HG03378 (cell line): ENCODE data around the gene DUSP22.
"Not testable (repeated sequence)": the region's sequence is repeated elsewhere in the genome, so short reads cannot be mapped to it uniquely, and the experiment has no call there.

Experiments
- ATAC-seq: cut with Tn5 transposase; IDR thresholded peaks from one replicate; pipeline ENCODE4 v1.9.1; 2021; ENCODE audit warnings: mild to moderate bottlenecking, moderate library complexity; ENCODE audit not compliant: unreplicated experiment

The DUSP22 gene

GRCh38 chr6:291697-292505 is at the start of gene DUSP22:
Gene DUSP22 (plus strand): TSS chr6:292487. CDS start chr6:292540, 53 bp downstream.
- peak; percentile 32 for ATAC-seq

GRCh38 chr6:246352-246751 is 45.9 kb upstream of the DUSP22 start:
- no peak for ATAC-seq

GRCh38 chr6:247351-247750 is 44.9 kb upstream of the DUSP22 start:
- ATAC-seq: no peak

GRCh38 chr6:248046-248445 is 44.2 kb upstream of the DUSP22 start:
- not testable (repeated sequence) for ATAC-seq

GRCh38 chr6:250676-251075 is 41.6 kb upstream of the DUSP22 start:
- ATAC-seq: no peak

- ATAC-seq: no peak
Observed at GRCh38 chr6:251920-252319, 40.4 kb upstream of the DUSP22 start.

- ATAC-seq: no peak
Observed at GRCh38 chr6:252775-253535, 39.3 kb upstream of the DUSP22 start.

- no peak for ATAC-seq
Observed at GRCh38 chr6:254016-254415, 38.3 kb upstream of the DUSP22 start.

GRCh38 chr6:255041-255750 is 37.1 kb upstream of the DUSP22 start:
- no peak for ATAC-seq

GRCh38 chr6:255751-256083 is 36.6 kb upstream of the DUSP22 start:
- no peak for ATAC-seq

- no peak for ATAC-seq
Observed at GRCh38 chr6:256169-256568, 36.1 kb upstream of the DUSP22 start.

- no peak for ATAC-seq
Observed at GRCh38 chr6:257031-257725, 35.1 kb upstream of the DUSP22 start.

GRCh38 chr6:257774-258173 is 34.5 kb upstream of the DUSP22 start:
- ATAC-seq: no peak

- no peak for ATAC-seq
Observed at GRCh38 chr6:259316-259715, 33.0 kb upstream of the DUSP22 start.

GRCh38 chr6:259901-260508 is 32.3 kb upstream of the DUSP22 start:
- ATAC-seq: peak; percentile 81

- ATAC-seq: no peak
Observed at GRCh38 chr6:264626-265025, 27.7 kb upstream of the DUSP22 start.

GRCh38 chr6:268394-268935 is 23.8 kb upstream of the DUSP22 start:
- no peak for ATAC-seq

GRCh38 chr6:273551-274058 is 18.7 kb upstream of the DUSP22 start:
- ATAC-seq: no peak

GRCh38 chr6:277746-278145 is 14.5 kb upstream of the DUSP22 start:
- ATAC-seq: no peak

- ATAC-seq: no peak
Observed at GRCh38 chr6:278494-278893, 13.8 kb upstream of the DUSP22 start.
